Stimulated activated CD4-positive, alpha-beta T cell treated with anti-CD3 and anti-CD28 coated beads, TNF-alpha, amount 100 ng/mL, for 48 hours (primary cell): ENCODE data around the gene GOT2.
A peak's percentile ranks its signal among the peaks of the same experiment; 100 is the strongest.
"Not testable (repeated sequence)": the region's sequence is repeated elsewhere in the genome, so short reads cannot be mapped to it uniquely, and the experiment has no call there.

Source experiments
- DNase-seq, 3 donors: peaks; one replicate each; pipeline ENCODE4 v3.0.0-alpha.2; 2020; ENCODE audit warnings: low read depth in 3 of 3

Gene GOT2

GRCh38 chr16:58717994-58718393 is 16.1 kb downstream of the GOT2 start:
- no peak for DNase-seq

GRCh38 chr16:58716468-58716867 is 17.6 kb downstream of the GOT2 start:
- no peak for DNase-seq

DNA sequence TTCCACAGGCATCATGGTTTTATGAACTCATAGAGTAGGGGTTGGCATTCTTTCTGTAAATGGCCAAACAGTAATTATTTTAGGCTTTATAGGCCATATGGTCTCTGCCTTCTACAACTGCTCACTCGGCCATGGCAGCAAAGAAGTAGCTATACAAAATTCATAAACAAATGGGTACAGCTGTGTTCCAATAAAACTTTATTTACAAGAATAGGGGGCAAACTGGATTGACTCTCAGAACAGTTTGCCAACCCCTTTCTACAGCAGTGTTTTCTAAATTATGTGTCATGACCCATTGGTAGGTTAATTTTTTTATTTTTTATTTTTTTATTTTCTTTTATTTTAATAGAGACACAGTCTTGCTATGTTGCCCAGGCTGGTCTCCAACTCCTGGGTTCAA is 20.4 kb downstream of the GOT2 start:
- DNase-seq = no peak

- no peak for DNase-seq
Observed at GRCh38 chr16:58709333-58709732, 24.8 kb downstream of the GOT2 start.

DNA sequence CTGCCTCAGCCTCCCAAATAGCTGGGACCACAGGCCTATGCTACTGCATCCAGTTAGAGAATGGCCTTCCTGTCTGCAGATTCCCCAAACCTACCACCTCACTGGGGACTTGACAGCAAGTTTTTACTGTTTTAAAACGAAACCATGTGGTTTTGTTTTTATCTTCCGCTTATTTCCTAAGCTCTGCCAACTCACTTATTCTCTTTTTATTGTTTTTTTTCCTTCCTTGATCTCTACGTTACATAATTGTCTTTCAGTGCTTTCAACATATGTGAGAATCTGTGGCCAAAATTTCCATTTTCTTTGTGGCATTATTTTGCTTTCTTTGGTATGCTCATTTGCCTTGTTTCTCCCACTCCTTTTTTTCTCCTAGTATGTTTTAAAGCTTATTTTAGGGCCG is 35.0 kb downstream of the GOT2 start:
- no peak for DNase-seq

GRCh38 chr16:58695368-58695767 is 38.7 kb downstream of the GOT2 start:
- no peak for DNase-seq

DNA sequence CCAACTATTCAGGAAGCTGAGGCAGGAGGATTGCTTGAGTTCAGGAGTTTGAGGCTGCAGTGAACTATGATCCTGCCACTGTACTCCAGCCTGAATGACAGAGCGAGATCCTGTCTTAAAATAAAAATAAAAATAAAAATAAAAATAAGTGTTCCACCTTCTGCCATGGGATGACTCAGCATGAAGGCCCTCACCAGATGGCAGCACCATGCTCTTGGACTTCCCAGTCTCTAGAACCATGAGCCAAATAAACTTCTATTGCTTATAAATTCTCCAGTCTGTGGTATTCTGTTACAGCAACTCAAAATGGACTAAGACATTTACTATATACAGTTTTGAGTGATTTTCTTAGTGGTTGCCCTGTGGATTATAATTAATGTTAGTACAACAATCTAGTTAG is 41.7 kb downstream of the GOT2 start:
- no peak for DNase-seq

DNA sequence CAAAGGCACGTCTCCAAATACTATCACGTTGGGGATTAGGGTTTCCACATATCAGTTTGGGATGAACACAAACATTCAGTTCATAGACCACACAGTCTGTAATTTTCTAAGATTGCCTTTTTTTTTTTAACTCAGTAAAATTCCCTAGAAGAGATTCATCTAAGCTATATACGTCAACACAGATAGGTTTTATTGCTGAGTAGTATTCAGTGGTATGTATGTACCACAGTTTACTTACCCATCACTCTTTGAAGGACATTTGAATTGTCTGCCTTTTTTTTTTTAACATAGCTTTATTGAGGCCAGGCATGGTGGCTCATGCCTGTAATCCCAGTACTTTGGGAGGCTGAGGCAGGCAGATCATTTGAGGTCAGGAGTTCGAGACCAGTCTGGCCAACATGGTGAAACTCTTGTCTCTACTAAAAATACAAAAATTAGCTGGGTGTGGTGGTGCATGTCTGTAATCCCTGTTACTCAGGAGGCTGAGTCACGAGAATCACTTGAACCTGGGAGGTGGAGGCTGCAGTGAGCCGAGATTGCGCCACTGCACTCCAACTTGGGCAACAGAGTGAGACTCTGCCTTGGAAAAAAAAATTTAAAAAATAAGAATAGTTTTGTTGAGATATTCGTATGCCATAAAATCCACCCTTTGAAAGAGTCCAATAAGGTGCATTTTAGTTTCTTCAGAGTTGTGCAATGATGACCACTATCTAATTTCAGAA is 47.0 kb downstream of the GOT2 start:
- DNase-seq = not testable (repeated sequence)

DNA sequence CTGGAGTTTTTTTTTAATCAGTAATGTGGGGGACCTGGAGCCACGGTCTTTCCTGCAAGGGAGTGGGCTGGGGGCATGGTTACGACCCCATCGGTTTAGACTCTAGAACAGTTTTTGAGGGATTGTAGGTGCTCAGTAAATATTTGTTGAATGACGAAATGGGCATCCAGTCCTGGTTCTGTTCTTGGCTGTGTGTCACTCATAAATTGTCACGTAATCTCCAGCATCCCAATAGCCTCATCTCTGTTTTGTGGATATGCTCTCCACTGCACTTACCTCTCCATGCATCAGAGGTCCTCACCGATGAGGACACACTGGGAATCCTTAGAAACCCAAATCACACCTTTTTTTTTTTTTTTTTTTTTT is 49.0 kb downstream of the GOT2 start:
- DNase-seq = no peak

DNA sequence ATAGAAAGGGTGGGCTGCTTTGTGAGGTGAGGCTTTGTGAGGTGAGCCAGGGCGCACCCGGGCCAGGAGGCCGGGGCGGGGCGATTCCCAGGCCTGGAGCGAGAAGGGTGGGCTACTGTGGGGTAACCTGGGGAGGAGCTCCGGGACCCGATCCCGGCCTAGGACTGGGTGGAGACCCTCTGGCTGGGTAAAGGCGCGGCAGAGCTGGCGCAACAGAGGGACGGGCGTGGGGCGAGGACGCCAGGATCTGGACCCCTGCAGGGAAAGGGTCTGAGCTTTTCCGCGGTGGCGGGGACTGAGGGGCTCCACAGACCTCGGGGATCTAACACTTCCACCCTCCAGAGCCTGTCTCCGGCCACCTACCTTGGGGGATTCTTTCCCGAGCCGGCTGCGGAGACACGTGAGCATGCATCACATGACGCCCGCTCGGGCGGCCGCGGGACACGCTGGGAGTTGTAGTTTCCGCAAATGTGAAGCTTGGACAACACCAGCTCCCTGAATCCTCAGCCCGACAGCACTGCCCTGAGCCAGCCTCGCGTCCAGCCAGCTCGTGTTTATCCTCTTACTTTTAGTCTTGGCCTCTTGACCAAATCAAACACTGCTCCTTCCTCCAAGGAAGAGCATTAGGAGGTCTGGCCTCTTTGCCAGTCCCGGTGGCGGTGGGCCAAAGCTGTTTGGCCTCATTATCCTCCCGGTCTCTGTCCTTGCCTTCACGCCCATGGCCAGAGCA is 49.6 kb downstream of the GOT2 start, which contains the start of gene SLC38A7:
Gene SLC38A7, minus strand, starts transcription at position 417 of the 730 bp plus-strand sequence. CDS start 4,644 bp downstream, outside the sequence.
- DNase-seq = peak; percentile 54 to 62 (median 57)

GRCh38 chr16:58684001-58684353 is 50.1 kb downstream of the GOT2 start:
- DNase-seq = no peak

GRCh38 chr16:58679763-58680162 is 54.4 kb downstream of the GOT2 start:
- DNase-seq = no peak

GRCh38 chr16:58678716-58679115 is 55.4 kb downstream of the GOT2 start:
- DNase-seq = no peak

DNA sequence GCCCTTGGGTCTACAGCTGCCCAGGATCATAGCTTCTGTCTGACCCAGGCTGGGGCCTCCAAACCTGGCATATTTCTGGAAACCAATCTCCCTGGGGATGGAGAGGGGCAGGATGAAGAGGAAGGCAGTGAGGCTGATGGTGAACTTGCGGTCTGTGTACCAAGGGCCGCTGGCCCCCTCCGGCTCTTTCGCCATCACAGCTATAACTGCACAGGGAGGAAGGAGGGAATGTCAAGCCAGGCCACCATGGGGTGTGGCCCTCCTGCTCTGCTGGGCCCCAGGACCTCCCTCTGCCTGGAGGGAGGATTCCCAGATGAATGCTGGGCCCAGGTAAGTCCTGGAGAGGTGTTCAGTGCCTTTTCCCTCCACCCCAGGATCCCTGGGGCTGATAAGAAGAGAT is 55.8 kb downstream of the GOT2 start:
- no peak for DNase-seq

DNA sequence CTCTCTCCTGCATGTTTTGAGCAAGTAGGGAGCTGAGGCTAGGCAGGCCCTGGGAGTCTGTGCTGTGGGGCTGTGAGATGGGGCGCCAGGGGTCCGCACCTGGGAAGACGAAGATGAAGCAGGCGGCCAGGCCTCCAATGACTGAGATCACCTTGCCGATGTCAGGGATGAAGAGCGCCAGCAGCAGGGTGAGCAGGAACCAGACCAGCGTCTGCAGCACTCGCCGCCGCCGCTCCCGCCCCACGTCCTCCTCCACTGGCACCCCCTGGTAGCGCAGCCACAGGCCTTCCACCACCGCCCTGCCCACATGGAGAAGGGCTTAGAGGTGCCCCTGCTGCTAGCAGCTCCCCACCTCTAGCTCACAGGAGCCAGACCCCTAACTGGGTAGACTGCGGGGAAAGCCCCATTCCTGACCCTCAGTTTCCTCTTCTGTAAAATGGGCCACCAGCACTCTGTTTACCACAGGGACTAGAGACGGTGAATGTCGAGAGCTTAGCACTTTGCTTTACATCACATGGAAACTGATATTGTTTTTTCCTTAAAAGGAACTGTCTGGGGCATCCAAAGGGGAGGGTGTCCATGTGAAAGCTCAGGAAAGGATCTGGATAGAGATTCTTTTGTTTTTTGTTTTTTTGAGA is 63.1 kb downstream of the GOT2 start:
- DNase-seq = no peak

GRCh38 chr16:58670177-58670576 is 63.9 kb downstream of the GOT2 start:
- DNase-seq = no peak

DNA sequence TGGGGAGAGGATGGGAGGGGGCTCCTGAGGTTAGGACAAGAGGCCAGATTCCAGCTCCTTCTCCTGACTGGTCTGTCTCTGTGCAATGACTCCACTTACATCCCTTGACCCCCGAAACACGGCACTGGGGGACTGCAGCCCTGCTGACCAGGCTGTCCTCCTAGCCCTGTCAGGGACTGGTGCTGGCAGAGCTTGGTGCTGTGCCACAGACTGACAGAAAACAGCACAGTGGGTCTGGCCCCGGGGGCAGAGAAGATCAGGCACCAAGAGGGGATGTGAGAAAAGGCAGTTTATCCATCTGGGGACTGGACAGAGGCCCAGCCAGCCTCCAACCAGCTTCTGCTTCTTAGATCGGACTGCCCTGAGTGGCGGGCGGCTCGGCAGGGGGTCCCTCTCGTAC is 68.9 kb downstream of the GOT2 start:
- DNase-seq = no peak

DNA sequence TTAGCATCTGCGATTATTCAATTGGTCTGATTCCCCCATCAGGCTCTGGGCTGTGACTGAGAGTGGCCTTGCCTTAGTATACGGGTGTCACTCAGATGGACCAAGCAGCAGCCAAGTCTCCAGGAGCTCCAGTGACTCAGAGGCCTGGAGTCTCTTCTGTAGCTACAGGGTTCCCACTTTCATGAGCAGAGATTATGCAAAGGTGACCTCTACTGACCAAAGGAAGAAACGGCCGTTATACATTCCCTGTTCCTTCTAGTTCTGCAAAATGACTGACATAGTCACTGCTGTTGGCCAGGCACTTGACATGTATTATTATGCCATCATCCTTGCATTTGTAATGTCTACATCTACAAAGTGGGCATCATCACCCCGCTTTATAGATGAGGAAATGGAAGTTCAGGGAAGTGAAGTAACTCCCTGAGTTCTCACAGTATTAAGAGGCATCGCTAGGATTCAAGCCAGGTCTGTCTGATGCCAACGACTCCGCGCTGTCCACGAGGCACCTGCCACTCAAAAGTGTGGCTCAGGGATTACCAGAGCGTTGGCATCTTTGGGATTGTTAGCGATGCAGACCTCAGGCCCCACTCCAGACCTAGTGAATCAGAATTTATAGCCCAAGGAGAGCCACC is 72.8 kb downstream of the GOT2 start:
- DNase-seq = no peak

GRCh38 chr16:58659911-58660310 is 74.2 kb downstream of the GOT2 start:
- not testable (repeated sequence) for DNase-seq

GRCh38 chr16:58658796-58659211 is 75.3 kb downstream of the GOT2 start:
- no peak for DNase-seq
